HAP-1 (cell line): Measurements from ENCODE around the gene LTBP4.

Experiments used
- DNase-seq, 2 experiments: peaks; one replicate each; pipeline ENCODE4 v3.0.0-alpha.2; 2016 to 2020; ENCODE audit warnings: low spot score in 2 of 2
- H3K27me3 ChIP-seq: fragments of 250-450 bp; sonication (Bioruptor Pico); 2 replicates; pipeline ENCODE4 v1.5.1; 2020; ENCODE audit warnings: low read depth, mild to moderate bottlenecking, moderate library complexity
- H3K36me3 ChIP-seq: fragments of 250-450 bp; sonication (Bioruptor Pico); replicated peaks from 2 replicates; pipeline ENCODE4 v1.5.1; 2020; ENCODE audit warnings: mild to moderate bottlenecking
- H3K4me1 ChIP-seq: fragments of 250-450 bp; sonication (Bioruptor Pico); 2 replicates; pipeline ENCODE4 v1.5.1; 2020; ENCODE audit warnings: mild to moderate bottlenecking
- H3K4me3 ChIP-seq: fragments of 250-450 bp; sonication (Bioruptor Pico); 2 replicates; pipeline ENCODE4 v1.5.1; 2020; ENCODE audit warnings: mild to moderate bottlenecking, moderate library complexity
- H3K9me3 ChIP-seq: fragments of 250-450 bp; sonication (Bioruptor Pico); 2 replicates; pipeline ENCODE4 v1.5.1; 2020; ENCODE audit warnings: mild to moderate bottlenecking, moderate library complexity
- in situ Hi-C: fragments of 300-500 bp; cut with MboI; formaldehyde crosslinking; loops from 3 replicates; pipeline ENCODE4 v1.14.3; 2020; ENCODE audit warnings: low sequenced_read_pairs, inconsistent platforms, mixed read lengths

The LTBP4 gene

GRCh38 chr19:40607311-40608239 lies 6.4 kb downstream of the LTBP4 start:
- in situ Hi-C loops: no loop called here

GRCh38 chr19:40608240-40608621 lies 7.1 kb downstream of the LTBP4 start:
- H3K9me3 ChIP-seq: no peaks in the 10 kb centered on the region
- in situ Hi-C loops: no loop called here
- H3K4me3 ChIP-seq: no peak overlapping the region
- no peaks in the 10 kb centered on the region; the same call in 1 of the 2 replicates for H3K36me3 ChIP-seq
- peaks cover 30% of the 10 kb centered on the region for H3K4me1 ChIP-seq
- no peak for DNase-seq
- no peaks in the 10 kb centered on the region for H3K27me3 ChIP-seq

More at GRCh38 chr19:40607311-40608239, 6.4 kb downstream of the LTBP4 start:
- Histone ChIP-seq H3K4me1 (peaks cover 37% of the 10 kb centered on the region), H3K4me3 (no peak overlapping the region), H3K36me3 (no peaks in the 10 kb centered on the region; the same call in 1 of the 2 replicates), H3K9me3 (no peaks in the 10 kb centered on the region), H3K27me3 (no peaks in the 10 kb centered on the region)
- DNase-seq: peak in 1 of 2 experiments; percentile 36

- H3K4me3 ChIP-seq: peak overlapping the region; percentile 34
- no peaks in the 10 kb centered on the region for H3K9me3 ChIP-seq
- in situ Hi-C loops: no loop called here
- no peaks in the 10 kb centered on the region; the same call in 1 of the 2 replicates for H3K36me3 ChIP-seq
- peaks cover 27% of the 10 kb centered on the region for H3K4me1 ChIP-seq
- no peaks in the 10 kb centered on the region for H3K27me3 ChIP-seq
- DNase-seq: no peak
These were observed 7.8 kb downstream of the LTBP4 start for GRCh38 chr19:40608957-40609356.

GRCh38 chr19:40609561-40610395 lies 8.6 kb downstream of the LTBP4 start:
- peak overlapping the region; percentile 34 for H3K4me3 ChIP-seq
- peak; percentile 91 to 98 for DNase-seq
- H3K4me1 ChIP-seq: peaks cover 26% of the 10 kb centered on the region
- no peaks in the 10 kb centered on the region for H3K9me3 ChIP-seq
- H3K36me3 ChIP-seq: no peaks in the 10 kb centered on the region; the same call in none of the 2 replicates
- no peaks in the 10 kb centered on the region for H3K27me3 ChIP-seq
- in situ Hi-C loops: no loop called here

GRCh38 chr19:40610396-40611064 lies 9.4 kb downstream of the LTBP4 start:
- no peaks in the 10 kb centered on the region for H3K9me3 ChIP-seq
- peak overlapping the region; percentile 34 for H3K4me3 ChIP-seq
- peaks cover 18% of the 10 kb centered on the region for H3K4me1 ChIP-seq
- no peak for DNase-seq
- in situ Hi-C loops: no loop called here
- H3K27me3 ChIP-seq: no peaks in the 10 kb centered on the region
- H3K36me3 ChIP-seq: peaks cover 4% of the 10 kb centered on the region

- no peak overlapping the region for H3K4me3 ChIP-seq
- H3K27me3 ChIP-seq: no peaks in the 10 kb centered on the region
- H3K4me1 ChIP-seq: peaks cover 13% of the 10 kb centered on the region
- H3K36me3 ChIP-seq: peaks cover 4% of the 10 kb centered on the region
- DNase-seq: no peak
- in situ Hi-C loops: no loop called here
- H3K9me3 ChIP-seq: no peaks in the 10 kb centered on the region
These were observed 9.9 kb downstream of the LTBP4 start for GRCh38 chr19:40611096-40611495.

GRCh38 chr19:40611900-40612698 lies 10.9 kb downstream of the LTBP4 start:
- H3K27me3 ChIP-seq: no peaks in the 10 kb centered on the region
- H3K4me1 ChIP-seq: peaks cover 13% of the 10 kb centered on the region
- no peaks in the 10 kb centered on the region for H3K9me3 ChIP-seq
- no peak overlapping the region for H3K4me3 ChIP-seq
- no peak for DNase-seq
- in situ Hi-C loops: no loop called here
- H3K36me3 ChIP-seq: peaks cover 4% of the 10 kb centered on the region

- peaks cover 13% of the 10 kb centered on the region for H3K4me1 ChIP-seq
- no peak overlapping the region for H3K4me3 ChIP-seq
- no peaks in the 10 kb centered on the region for H3K9me3 ChIP-seq
- H3K36me3 ChIP-seq: peaks cover 4% of the 10 kb centered on the region
- DNase-seq: peak in 1 of 2 experiments; percentile 59
- in situ Hi-C loops: no loop called here
- no peaks in the 10 kb centered on the region for H3K27me3 ChIP-seq
These were observed 11.9 kb downstream of the LTBP4 start for GRCh38 chr19:40612831-40613689.

- Histone ChIP-seq H3K27me3 (no peaks in the 10 kb centered on the region), H3K4me3 (no peak overlapping the region), H3K9me3 (no peaks in the 10 kb centered on the region), H3K36me3 (peaks cover 4% of the 10 kb centered on the region), H3K4me1 (peaks cover 13% of the 10 kb centered on the region)
- in situ Hi-C loops: no loop called here
- DNase-seq: no peak
These were observed 12.8 kb downstream of the LTBP4 start for GRCh38 chr19:40613690-40614621.

GRCh38 chr19:40614622-40615411 lies 13.6 kb downstream of the LTBP4 start:
- Histone ChIP-seq H3K9me3 (no peaks in the 10 kb centered on the region), H3K4me3 (no peak overlapping the region), H3K4me1 (peaks cover 5% of the 10 kb centered on the region), H3K27me3 (no peaks in the 10 kb centered on the region), H3K36me3 (peaks cover 11% of the 10 kb centered on the region)
- in situ Hi-C loops: no loop called here
- peak; percentile 49 to 84 for DNase-seq

GRCh38 chr19:40616178-40616577 lies 15.0 kb downstream of the LTBP4 start:
- no peaks in the 10 kb centered on the region for H3K27me3 ChIP-seq
- in situ Hi-C loops: no loop called here
- peaks cover 5% of the 10 kb centered on the region for H3K4me1 ChIP-seq
- H3K9me3 ChIP-seq: no peaks in the 10 kb centered on the region
- H3K4me3 ChIP-seq: no peak overlapping the region
- DNase-seq: no peak
- peaks cover 15% of the 10 kb centered on the region for H3K36me3 ChIP-seq
